Activated CD4-positive, alpha-beta T cell treated with anti-CD3 and anti-CD28 coated beads for 24 hours (primary cell): ENCODE results near the gene PPARA.

Source experiments
- DNase-seq, 2 donors: peaks; one replicate each; pipeline ENCODE4 v3.0.0-alpha.2; 2020; ENCODE audit warnings: low read depth in 2 of 2

The PPARA gene

DNA sequence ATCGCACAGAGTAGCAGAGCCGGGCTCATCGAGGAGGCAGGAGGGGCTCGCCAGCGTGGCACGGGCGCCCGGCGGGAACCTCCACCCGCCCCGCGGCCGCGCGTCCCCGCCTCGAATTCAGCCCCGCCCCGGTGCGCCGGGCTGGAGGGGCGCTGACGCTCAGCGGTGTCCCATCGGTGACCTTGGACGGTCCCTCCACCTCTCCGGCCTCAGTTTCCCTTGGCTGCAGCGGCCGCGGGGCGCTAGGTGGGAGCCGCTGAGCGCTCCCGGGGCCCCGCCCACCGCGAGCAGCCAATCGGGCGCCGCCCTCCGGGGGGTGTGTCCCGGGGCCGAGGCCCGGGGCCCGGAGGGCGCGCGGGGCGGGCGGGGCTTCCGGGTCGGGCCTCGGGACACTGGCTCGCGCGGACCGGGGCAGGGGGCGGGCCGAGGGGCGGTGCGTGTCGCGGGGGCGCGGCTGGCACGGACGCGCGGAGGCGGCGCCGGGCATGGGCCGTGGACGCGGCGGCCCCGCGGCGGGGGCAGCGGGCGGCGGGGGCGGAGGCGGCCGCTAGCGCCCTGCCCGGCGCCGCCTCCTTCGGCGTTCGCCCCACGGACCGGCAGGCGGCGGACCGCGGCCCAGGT, at the start of gene PPARA:
Gene PPARA, plus strand, starts transcription at position 493 of the 621 bp plus-strand sequence. CDS start 47,858 bp downstream, outside the sequence.
- peak; percentile 82 to 83 for DNase-seq

DNA sequence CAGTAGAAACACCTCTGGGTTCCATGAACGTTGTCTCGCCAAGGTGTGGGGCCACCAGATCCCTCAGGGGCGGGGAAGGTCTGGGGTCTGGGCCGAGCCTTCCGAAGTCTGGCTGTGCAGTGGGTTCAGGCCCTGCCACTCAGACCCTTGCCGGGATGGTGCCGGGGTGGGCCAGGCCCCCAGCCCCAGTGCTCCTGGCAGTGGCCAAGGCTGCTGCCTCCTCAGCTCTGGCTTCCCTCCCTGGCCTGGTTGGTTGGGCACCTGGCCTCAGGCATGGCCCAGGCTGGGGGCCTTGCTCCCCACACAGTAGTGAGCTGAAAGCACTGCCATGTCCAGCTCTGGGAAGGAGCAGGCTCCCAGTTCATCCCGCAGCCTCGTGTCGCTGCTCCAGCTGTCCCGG, 48.2 kb upstream of the PPARA start:
- DNase-seq = no peak

DNA sequence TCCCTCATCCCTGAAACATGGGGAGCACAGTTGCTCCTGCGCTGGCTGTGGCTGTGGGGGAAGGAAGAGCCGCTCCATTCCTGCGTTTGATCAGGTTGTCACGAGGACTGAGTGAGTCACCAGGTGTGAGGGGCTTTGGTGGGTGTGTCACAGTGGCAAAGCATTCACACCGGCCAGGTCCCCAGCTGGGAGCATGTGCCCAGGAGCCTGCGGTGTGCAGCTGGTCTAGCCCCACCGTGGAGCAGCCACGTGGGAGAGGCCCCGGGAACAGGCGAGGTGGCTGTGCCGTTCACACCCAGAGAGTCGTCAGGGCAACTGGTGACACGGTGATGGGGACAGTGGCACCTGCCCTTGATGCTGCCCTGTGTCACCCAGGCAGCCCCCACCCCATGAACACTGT, 47.6 kb upstream of the PPARA start:
- DNase-seq = no peak

DNA sequence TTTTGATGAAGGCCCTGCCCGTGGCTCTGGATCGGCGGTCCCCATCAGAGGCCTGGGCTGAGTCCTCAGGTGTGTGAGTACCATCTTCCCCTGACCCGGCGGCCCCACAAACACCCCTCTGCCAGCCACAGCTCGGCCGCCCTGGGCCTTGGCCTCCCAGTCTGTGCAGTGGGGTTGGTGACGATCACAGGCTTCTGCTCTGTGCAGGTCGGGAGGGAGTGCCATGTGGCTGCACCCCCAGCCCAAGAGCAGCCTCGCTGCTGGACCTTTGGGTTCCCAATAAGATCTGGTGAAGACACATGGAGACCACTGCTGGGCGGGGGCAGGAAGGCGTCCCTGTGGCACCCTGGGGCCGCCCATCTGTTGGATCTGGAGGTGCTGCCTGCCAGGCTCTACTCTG, 47.1 kb upstream of the PPARA start:
- DNase-seq = no peak

DNA sequence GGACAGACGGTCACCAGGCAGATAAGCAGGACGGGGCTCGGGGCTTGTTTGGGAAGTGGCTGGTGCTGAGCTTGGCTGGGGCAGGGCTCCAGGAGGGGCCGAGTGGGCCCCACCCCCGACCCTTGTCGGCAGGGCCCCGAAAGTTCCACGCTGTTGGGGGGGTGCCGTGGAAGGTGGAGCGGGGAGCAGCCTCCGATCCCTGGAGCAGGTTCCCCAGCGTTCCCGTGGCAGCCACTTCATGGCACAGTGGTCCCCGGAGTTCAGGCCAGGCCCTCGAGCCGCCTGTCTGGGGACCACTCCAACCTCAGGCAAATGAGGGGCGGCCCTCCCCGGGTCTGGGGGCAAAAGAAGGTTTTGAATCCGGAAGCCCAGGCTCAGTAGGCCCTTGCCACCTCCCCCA, 46.7 kb upstream of the PPARA start:
- DNase-seq = no peak

DNA sequence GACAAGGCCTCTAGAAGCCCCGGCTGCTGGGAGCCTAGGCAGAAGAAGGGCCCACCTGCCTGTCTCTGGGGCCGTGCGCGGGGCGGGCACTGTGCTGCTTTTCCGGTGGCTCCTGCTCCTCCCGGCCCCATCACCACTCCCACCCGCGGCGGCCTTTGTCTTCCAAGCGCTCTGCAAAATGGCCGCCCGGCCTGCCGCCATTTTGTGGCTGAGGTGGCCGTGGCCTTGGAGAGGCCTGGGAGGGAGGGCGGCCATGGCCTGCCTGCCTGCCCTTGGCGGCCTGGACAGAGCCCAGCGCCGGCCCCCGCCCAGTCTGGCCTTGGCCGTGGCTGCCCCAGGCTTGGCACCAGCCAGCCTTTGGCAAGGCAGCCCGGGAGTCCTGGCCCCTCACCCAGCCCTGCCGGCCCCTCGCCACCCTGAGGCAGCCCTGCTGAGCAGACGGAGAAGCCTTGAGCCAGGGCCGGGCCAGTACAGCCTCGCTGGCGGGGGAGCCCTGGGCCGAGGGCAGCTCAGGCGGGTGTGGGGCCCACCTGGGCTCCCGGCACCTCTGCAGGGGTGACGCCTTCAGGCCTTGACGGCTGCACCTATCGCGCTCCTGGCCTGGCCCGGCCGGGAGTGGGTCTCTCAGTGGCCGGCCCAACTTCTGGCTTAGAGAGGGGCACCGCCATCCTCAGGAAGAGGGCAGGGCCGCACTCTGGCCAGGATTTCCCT, 46.0 kb upstream of the PPARA start:
- no peak for DNase-seq

DNA sequence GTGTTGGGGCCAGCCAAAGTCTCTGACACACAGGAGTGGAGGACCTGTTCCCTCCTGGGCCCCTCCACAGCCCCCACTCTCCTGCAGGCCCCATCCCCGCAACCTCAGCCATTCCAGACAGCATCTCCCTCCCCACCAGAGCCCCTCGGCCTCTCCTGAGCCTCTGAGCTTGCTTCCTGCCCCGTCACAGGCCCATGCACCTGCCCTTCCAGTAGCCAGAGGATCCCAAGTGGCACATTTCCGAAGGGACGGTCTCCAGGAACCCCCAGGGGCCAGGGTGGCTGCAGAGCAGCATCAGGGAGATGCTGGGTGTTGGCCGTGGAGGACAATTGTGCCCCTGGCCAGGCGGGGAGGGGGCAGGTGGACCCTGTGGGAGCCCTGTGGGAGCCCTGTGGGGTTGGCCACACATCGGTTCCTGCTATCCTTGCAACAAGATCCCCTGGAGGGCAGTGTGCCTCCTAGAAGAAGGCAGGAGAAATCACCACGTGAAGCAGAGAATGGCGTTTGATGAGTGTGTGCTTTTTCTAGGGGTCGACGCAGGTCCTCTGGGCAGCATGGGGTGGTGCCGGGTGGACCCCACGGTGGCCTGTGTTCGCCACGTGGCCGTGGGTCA, 45.3 kb upstream of the PPARA start:
- DNase-seq = no peak

DNA sequence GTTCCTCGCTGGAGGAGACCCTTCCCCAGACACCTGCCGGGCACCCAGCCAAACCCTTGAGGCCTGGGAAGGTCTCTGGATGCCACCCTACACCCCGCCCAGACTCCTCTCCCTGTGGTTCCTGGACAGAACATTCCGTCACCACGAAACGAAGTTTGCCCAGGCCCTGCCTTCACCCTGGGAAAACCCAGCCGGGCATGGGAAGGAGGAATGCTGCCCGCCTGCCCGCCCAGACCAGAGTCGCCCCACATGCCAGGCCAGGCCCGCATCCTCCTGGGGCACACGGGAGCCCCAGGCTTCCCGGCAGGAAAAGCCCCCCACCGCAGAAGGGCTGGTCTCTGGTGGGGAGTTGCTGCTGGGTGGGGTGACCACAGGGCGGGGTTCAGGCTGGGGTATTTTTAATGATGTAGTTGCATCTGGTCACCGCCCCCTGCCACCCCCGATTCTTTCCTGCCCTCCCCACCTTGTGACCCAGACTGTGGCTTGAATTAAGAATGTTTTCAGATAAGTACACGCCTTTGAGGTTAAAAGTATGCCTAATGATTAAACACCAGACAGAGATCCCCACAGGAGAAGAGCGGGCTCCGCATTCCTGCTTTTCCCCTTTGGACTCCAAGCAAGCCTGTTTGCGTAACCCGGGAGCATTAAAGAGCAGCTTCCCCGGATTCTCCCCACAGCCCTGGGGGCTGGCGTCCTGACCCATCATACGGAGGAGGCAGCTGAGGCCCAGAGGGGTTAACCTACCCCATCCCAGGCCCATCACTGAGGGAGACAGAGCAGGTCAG, 44.6 kb upstream of the PPARA start:
- DNase-seq = no peak

DNA sequence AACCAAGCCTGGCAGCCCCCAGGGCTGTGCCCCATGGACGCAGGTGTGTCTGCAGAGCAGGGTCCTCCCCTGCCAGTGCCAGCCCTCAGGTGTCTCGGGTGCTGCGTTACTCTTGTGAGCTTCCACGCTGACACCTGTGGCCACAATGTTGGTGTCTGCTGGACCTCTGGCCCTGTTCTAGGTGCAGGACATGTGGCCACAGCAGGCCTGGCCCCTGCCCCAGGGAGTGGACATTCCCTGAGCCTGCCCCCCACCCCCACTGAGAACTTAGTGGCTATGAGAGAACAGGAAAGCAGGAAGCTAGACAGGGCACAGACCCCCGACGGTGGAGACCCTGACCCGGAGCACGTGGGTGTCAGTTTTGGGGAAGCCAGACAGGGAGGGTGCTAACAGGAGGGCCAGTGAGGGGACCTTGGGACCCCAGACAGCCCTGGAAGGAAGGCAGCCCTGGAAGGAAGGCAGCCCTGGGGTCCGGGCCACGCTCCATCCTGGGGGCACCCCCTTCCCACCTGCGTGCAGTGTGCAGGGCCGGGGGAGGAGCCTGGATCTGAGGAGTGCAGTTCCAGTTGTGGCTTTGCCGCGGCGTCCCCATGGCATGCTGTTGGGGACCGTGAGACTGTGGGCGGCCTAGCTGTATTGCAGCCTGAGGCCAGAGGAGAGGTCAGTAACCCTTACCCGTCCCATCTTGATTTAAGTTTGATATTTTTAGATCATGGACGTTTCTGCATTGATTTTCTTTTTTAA, 43.9 kb upstream of the PPARA start:
- DNase-seq = no peak

DNA sequence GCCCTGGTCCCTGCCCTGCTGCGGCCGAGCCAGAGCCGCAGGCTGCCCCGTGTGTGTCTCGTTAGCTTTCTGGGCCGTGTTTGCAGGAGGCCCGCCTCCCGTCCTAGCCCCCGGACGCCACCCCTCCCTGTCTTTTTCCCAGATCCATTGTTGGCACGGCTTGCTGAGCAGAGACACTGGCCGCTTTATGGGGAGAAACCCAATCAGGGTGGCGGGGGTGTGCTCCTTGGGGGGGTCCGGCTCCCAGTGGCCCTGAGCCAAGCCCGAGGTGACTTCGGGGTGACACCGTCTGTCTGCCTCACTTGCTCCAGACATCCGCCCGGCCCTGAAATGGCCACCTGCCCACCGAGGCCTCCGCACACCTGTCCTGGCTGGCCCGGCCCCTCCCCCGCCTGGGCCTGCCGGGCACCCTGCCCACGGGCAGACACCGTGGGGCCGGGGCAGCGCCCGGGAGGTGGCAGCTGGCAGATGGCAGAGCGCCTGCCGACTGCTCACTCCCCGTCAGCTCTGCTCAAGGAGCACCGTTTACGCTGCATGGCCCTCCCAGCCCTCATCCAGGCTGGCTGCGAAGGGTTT, 43.1 kb upstream of the PPARA start:
- DNase-seq = no peak

DNA sequence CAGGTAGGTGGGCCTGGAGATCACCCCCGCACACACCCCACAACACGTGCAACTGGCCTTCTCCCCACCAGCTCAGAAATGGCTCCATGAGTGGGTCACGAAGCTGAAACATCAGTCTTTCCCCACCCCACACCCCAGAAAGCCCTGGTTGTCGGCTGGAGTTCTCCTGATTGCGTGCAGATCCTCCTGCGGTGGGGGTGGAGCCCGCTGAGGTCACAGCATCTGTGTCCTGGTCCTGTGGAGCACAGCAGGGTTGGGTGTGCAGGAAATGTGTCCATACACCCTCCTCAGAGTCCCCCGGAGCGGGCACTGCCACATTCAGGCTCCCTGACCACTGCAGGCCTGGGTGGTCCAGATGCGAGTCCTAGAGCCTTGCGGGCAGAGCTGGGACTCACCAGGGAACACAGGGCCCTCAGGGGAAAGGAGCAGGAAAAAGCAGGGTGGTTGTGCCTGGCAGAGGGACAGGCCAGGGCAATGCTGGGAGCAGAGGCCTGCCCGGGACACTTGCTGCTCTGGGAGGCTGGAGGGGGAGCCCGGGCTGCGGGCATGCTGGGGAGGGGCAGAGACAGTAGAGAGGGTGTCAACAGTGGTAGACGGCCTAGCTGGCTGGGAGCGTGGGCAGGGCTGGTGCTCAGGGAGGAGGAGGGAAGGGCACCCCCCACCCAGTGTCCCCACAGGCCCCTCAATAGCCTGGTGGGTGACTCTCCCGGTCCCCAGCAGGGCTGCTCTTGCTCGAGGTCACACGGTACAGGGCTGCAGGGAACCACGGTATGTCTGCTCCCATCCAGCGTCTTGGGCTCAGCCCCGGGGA, 42.4 kb upstream of the PPARA start:
- DNase-seq = no peak

DNA sequence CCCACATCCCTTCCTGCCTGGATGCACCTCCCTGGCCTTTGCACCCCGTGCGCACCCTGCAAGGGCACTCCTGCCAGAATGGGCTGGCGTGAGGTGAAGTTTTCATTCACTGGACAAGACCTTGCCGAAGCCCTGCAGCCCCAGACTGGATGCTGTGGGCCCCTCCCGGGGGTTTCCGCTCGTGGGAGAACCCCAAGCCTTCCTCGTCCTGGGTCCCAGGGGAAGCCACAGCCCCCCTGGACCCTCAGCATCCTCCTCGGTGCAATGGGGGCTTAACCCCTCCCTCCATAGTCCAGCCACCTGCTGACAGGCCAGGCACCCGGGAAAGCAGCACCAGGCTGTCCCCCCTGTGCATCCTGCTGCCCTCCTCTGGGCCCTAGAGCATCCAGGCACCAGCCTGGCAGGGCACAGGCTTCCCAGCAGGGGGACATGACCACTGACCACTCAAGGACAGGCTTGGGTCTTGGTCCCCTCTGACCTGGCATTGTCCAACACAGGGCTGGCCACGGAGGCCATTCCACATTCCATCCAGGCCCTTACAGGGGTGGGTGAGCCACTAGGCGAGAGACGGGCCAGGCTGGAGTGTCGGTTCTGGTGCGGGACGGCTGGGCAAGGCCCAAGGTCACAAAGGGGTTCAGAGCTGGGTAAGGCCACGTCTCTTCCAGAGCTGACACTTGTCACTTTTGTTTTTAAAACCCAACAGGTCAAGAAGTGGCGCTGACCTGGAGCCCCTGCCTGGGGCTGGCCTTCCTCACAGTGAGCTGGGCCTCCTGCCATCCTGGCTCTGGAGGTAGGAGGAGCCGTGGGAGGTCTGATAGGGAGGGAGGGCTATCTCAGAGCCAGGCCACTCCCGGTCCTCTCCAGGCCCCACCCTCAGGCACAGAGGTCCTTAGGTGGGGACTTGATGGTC, 41.5 kb upstream of the PPARA start:
- DNase-seq = no peak

DNA sequence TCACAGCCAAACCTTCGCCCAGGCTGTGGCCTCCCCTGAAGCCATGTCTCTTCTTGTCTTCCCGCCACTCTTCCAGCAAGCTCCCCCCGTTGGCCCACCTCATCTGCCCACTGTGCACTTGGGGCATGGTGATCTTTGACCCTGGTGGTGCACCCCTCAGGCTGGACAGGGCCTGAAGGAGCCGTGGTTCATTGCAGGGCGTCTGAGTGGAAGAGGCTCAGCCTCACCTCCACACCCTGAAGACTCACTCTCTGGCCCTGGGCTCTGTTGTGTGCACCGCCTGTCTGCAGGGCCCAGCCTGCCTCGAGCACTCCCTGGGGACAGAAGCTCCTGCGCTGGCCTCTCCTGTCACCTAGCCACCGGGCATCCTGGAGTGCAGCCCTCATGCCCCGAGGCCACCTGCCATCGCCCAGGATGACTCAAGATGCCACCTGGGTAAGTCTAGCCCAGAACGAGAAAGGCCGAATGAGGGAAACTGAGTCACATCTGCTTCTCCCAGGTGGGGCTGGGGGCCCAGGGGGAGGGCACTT, 40.8 kb upstream of the PPARA start:
- DNase-seq = no peak

DNA sequence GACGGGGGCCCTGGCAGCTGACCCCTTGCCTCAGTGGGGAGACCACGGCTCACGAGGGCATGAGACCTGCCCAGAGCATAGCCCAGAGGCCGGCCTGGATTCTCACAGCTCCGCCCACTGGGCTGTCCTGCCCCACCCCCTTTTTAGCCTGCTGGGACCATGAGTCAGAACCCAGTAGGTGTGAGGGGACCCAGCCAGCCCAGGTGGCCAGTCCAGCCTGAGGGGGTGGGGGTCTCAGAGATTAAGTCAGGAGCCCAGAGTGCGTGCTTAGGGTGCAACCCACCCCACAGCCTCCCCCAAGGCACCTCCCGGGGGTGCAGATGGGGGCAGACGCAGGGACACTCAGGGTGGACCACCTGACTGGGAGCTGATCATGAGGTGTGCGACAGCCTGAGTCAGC, 40.1 kb upstream of the PPARA start:
- DNase-seq = no peak

DNA sequence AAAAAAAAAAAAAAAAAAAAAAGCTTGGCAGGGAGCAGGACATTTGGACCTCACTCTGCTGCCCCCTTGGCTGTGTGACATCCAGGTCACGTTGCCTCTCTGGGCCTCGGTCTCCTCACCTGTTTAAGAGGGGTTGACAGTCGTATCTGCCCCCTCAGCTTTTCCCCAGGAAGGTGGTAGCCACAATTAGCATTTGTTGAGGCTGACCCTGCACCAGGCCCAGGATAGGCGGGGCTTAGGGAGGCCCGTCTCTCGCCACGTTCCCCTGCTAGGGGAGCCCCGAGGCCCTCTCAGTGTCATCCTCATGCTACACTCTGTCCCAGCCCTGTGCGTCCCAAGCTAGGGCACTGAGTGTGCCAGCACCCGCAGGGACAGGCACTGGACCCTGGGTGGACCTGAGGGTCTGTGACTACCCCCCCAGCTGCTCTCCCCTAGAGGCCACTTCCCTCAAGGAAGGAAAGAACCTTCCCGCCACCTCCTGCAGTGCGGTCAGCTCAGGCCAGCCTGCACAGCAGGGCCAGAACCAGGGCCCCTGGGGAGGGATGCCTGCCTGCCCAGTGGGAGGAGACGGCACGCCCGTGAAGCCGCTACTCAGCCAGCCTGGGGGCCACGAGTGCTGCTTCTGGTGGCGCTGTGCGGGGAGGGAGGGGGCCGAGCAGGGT, 38.5 kb upstream of the PPARA start:
- DNase-seq = no peak

DNA sequence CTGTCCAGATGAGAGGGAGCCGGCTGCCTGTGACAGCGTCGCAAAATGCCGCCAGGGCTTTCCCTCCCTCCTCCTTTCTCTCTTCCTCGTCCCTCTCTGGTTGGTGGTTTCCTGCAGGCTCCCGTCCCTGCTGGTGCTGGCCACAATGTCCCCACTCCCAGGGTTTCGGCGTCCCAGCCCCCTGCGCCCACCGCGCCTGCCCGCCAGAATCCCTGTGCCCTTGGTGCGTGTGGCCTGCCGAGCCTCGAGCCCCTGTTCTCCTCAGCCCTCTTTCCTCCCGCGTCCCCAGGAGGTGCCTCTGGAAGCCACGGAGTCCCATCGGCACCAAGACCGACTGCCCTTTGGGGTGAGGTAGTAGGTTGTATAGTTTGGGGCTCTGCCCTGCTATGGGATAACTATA, 37.9 kb upstream of the PPARA start:
- DNase-seq = no peak

DNA sequence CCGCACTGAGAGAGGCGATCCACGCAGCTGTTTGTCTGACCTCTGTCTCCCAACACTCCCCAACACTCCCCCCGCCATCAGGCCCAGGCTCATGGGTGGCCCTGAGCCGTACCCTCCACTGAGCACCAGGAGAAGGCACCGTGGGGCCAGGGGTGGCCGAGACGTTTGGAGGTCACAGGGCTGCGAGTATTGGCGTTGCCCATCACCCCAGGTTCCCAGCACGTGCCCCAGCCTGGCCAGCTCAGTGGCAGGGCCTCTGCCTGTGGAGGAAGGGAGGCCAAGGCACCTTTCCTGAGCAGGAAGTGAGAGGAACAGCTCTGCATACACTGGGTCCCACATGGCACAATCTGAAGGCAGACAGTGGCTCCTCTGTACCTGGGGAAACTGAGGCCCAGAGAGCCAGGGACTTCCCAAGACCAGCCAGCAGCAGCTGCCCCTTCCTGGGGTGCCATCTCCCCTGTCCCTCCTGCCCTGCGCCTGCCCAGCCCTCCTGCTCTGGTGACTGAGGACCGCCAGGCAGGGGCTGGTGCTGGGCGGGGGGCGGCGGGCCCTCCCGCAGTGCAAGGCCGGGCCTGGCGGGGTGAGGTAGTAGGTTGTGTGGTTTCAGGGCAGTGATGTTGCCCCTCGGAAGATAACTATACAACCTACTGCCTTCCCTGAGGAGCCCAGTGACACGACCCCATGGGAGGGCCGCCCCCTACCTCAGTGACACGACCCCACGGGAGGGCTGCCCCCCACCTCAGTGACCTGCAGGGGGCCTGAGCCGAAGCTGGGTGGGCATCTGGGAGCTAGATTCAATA, 37.0 kb upstream of the PPARA start:
- DNase-seq = no peak
